Psoas muscle (tissue), 8 donors: ENCODE data around the gene PLOD1. TPM values are rescaled to one million over a fixed set of nuclear protein-coding genes. Genes with fewer than 3 reads are reported as not detected.

Source experiments
- ATAC-seq, 4 donors: fragments of 200-7000 bp; cut with Tn5 transposase; one replicate each; pipeline ENCODE4 v1.9.1; 2020; ENCODE audit warnings: moderate library complexity in 3 of 4, mild to moderate bottlenecking in 2 of 4
- DNase-seq, 2 donors: peaks; one replicate each; pipeline ENCODE4 v3.0.0-alpha.2; 2020
- H3K27ac ChIP-seq: fragments of 200-600 bp; one replicate; pipeline ENCODE4 v1.8.0; 2022
- H3K27me3 ChIP-seq, 3 donors: fragments of 200-600 bp in 1 of 3; one replicate each; pipeline versions ENCODE4 v1.6.1 to v1.8.0; 2013 to 2022; ENCODE audit warnings: low read length in 2 of 3, mild to moderate bottlenecking in 2 of 3, moderate library complexity in 1 of 3; ENCODE audit not compliant: insufficient read depth in 3 of 3
- H3K36me3 ChIP-seq, 2 donors: fragments of 200-600 bp in 1 of 2; one replicate each; pipeline versions ENCODE4 v1.6.1 to v1.8.0; 2013 to 2022; ENCODE audit warnings: low read depth in 1 of 2, mild to moderate bottlenecking in 1 of 2, moderate library complexity in 1 of 2; ENCODE audit not compliant: insufficient read depth in 1 of 2
- H3K4me1 ChIP-seq: fragments of 200-600 bp; one replicate; pipeline ENCODE4 v1.8.0; 2022
- H3K4me3 ChIP-seq: fragments of 200-600 bp; one replicate; pipeline ENCODE4 v1.8.0; 2022; ENCODE audit warnings: mild to moderate bottlenecking
- H3K9me3 ChIP-seq: fragments of 200-600 bp; one replicate; pipeline ENCODE4 v1.8.0; 2022
- WGBS, 3 donors: extraction: QIAGEN DNeasy Blood & Tissue Kit; methylation state at CpG; one replicate each; pipeline versions ENCODE4 v1.1.6 to v1.1.7; 2013; 5-methylcytosine and 5-hydroxymethylcytosine counted together
- intact Hi-C, 2 donors: fragments of 100-400 bp; cut with DNase I; formaldehyde crosslinking; loops; one replicate each; pipeline versions ENCODE4 v1.11.0 to v1.14.2; 2022
- polyA plus RNA-seq, 3 donors: library from polyadenylated mRNA; stranded (reverse); fragments of 200-250 nt; gene quantifications; one replicate each; pipeline ENCODE4 v1.2.3, GENCODE V29; 2013
- total RNA-seq, 4 donors: library from RNA; stranded (reverse); fragmentation: NEBNext Ultra II Directional in 2 of 4; extraction: Animal tissue kit (Norgen Biotek cat#: 25700) in 2 of 4; gene quantifications; one replicate each; pipeline versions ENCODE4 v1.2.1 to v1.2.4, GENCODE V29; 2021 to 2023
- TF ChIP-seq, protein P1 (sequence below): fragments of 200-600 bp; IDR thresholded peaks from one replicate; pipeline ENCODE4 v1.8.0; 2022; ENCODE audit warnings: antibody characterized with exemption
- donor health status: healthy with polysubstance abuse.
- donor health status: DM: no; HTN: no; CAD: no; lungs with moderate emphysema.
- donor health status: Bipolar disorder and iron deficiency.
- donor health status: healthy.
- donor health status: DM: yes; HTN: yes; CAD: no.
- donor health status: DM: no; HTN: no; CAD: no.
- donor health status: DM: no; HTN: no; CAD: no.
- donor health status: DM: yes; HTN: yes; CAD: no.

The PLOD1 gene
- total and polyA plus RNA-seq, 7 donors, result 25.1 to 52.3 (median 36.3) TPM

DNA sequence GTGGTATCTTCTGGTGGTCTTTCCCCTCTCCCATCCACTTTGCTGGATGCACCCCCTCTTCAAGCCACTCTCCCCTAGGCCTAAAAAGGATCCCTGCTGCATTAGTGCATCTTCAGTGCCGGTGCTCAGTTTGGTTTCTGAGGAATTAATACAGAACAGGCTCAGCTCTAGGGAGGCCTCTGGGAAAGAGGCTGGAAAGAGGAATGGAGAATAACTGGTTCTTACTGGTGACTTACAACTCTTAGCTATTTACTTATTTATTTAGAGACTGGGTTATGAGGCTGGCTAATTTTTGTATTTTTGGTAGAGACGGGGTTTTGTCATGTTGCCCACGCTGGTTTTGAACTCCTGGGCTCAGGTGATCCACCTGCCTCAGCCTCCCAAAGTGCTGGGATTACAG lies 64.7 kb downstream of the PLOD1 start:
- TF ChIP-seq, protein P1, sequence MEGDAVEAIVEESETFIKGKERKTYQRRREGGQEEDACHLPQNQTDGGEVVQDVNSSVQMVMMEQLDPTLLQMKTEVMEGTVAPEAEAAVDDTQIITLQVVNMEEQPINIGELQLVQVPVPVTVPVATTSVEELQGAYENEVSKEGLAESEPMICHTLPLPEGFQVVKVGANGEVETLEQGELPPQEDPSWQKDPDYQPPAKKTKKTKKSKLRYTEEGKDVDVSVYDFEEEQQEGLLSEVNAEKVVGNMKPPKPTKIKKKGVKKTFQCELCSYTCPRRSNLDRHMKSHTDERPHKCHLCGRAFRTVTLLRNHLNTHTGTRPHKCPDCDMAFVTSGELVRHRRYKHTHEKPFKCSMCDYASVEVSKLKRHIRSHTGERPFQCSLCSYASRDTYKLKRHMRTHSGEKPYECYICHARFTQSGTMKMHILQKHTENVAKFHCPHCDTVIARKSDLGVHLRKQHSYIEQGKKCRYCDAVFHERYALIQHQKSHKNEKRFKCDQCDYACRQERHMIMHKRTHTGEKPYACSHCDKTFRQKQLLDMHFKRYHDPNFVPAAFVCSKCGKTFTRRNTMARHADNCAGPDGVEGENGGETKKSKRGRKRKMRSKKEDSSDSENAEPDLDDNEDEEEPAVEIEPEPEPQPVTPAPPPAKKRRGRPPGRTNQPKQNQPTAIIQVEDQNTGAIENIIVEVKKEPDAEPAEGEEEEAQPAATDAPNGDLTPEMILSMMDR, result no peak

GRCh38 chr1:12001249-12001917 lies 66.9 kb downstream of the PLOD1 start:
- Histone ChIP-seq H3K4me1 (no peaks in the 10 kb centered on the region), H3K36me3 (peaks cover 29 to 100% of the 10 kb centered on the region in 2 donors), H3K9me3 (no peaks in the 10 kb centered on the region), H3K27ac (peak overlapping the region; percentile 30), H3K4me3 (no peak overlapping the region), H3K27me3 (no peaks in the 10 kb centered on the region)
- ATAC-seq (no peak), DNase-seq (no peak)
- intact Hi-C loops, result no loop called here
- WGBS, 3 donors, result 75 to 77% (median 77%) methylated on average over 14 of the region's 14 CpGs
- TF ChIP-seq, protein P1, result peak; percentile 25

More for the DNA sequence above, 64.7 kb downstream of the PLOD1 start:
- H3K27ac ChIP-seq, result no peak overlapping the region
- DNase-seq, result no peak
- no peaks in the 10 kb centered on the region for H3K9me3 ChIP-seq
- no peaks in the 10 kb centered on the region for H3K27me3 ChIP-seq
- no peak for ATAC-seq
- 80 to 94% (median 88%) methylated on average over 3 of the region's 3 CpGs for WGBS, 3 donors
- intact Hi-C loops, result no loop called here
- peaks cover 23 to 100% of the 10 kb centered on the region in 2 donors for H3K36me3 ChIP-seq
- H3K4me1 ChIP-seq, result no peaks in the 10 kb centered on the region
- no peak overlapping the region for H3K4me3 ChIP-seq

- ATAC-seq, result peak; percentile 28 to 53 (median 45)
These were observed 67.5 kb downstream of the PLOD1 start for GRCh38 chr1:12001996-12002493.

GRCh38 chr1:12003762-12004161 lies 69.2 kb downstream of the PLOD1 start:
- Histone ChIP-seq H3K4me1 (no peaks in the 10 kb centered on the region), H3K4me3 (no peak overlapping the region), H3K27me3 (no peaks in the 10 kb centered on the region), H3K36me3 (peaks cover 20 to 97% of the 10 kb centered on the region in 2 donors), H3K27ac (peak overlapping the region; percentile 15), H3K9me3 (no peaks in the 10 kb centered on the region)
- TF ChIP-seq, protein P1, result no peak
- ATAC-seq, result no peak
- WGBS, 3 donors, result 53 to 72% (median 55%) methylated on average over 12 of the region's 12 CpGs
- intact Hi-C loops, result no loop called here
- DNase-seq, result no peak

More at GRCh38 chr1:12001996-12002493, 67.5 kb downstream of the PLOD1 start:
- Histone ChIP-seq H3K27me3 (no peaks in the 10 kb centered on the region), H3K9me3 (no peaks in the 10 kb centered on the region), H3K36me3 (peaks cover 25 to 100% of the 10 kb centered on the region in 2 donors), H3K27ac (peak overlapping the region; percentile 30), H3K4me3 (no peak overlapping the region), H3K4me1 (no peaks in the 10 kb centered on the region)
- intact Hi-C loops, result no loop called here
- WGBS, 3 donors, result 72 to 90% (median 76%) methylated on average over 10 of the region's 10 CpGs
- no peak for DNase-seq
- TF ChIP-seq, protein P1, result no peak
